NCI-H2196 (cell line): ENCODE measurements around the gene ACBD7.
A peak's percentile ranks its signal among the peaks of the same experiment; 100 is the strongest.

Source experiments
- DNase-seq: peaks from one replicate; lab custom pipeline; 2025; ENCODE audit not compliant: unreplicated experiment; lab: John Stamatoyannopoulos, UW

ACBD7 gene

DNA sequence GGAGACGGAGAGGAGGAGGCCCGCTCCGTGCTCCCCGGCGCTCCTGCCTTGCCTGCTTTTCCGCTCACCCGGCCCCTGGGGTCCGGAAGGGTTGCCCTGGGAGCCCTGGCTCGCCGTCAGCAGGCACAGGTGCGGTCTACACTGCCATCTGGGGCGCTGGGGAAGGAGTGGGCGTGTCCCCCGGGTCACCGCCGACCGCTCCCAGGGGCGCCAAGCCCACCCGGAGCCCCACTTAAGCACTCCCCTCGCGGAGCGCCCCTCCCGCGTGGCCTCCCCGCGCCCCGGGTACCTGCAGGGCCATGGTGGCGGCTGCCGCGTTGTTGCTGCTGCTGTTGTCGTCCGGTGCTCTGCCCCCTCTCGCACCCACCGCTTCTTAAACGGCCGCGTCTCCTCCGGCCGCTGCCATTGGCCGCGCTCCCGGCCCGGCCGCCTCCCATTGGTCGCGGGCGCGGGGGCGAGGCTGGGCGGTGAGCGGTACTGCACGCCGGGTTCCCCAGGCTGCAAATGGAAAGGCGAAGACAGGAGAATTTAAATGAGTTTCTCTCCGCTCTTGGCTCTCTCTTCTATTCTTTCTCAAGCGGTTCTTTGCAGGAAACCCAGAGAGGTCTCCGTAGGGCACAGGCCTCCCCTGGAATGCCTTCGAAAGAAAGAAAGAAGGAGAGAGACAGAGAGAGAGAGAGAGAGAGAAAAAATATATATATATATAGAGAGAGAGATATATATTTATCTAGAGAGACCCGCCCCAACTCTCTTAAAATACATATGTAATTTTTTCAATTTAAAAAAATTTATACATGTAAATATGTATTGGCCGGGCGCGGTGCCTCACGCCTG, at the start of gene ACBD7:
TSS of gene ACBD7 (minus strand) at position 349 of the 834 bp plus-strand sequence. CDS start at position 301, 48 bp downstream.
- peak; percentile 80 for DNase-seq

- no peak for DNase-seq
Observed at GRCh38 chr10:15137636-15138035, 49.1 kb upstream of the ACBD7 start.

DNA sequence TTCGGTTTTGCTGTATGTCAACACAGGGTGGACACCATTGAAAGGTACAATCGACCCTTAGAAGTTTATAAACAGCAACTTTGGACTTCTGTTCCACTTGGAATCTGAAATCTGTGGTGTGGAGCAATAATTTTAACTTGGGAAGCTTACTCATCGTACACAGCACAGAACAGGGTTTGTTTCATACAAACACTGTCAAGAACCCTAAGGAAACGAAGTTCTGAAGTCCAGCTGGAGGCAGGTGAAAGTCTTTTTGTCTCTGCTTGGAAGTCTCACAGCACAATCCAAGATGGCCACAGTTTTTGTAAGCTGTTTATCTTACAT, 48.4 kb upstream of the ACBD7 start:
- DNase-seq = no peak

DNA sequence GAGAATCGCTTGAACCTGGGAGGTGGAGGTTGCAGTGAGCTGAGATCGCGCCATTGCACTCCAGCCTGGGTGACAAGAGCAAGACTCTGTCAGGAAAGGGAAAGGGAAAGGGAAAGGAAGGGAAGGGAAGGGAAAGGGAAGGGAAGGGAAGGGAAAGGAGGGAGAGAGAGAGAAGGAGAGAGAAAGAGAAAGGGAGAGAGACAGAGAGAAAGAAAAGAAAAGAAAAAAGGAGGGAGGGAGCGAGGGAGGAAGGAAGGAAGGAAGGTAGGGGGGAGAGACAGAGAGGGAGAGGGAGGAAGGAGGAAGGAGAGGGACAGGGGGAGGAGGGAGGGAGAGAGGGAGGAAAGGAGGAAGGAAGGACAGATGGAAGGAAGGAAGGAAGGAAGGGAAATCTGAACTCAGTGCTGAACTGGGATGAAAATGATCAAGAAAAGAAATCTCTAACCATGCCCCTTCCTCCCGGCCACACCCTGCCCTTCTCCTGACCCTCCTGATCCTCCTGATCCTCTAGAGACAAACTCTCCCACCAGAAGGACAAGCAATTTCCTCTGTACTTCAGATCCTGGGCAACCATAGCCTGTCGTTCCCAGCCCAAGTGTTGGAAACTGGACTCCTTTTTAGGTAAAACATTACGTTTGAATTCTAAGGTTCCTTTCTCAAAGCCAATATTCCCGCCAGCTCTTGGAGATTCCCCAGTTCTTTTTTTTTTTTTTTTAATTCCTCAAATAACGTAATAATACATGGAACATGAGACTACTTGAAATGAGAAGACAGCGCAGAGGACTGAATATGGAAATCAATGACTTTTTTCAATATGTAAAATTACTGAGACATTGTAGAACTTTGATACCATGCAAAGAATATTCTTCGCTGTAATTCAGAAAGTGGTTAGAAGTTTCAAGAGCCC, 47.8 kb upstream of the ACBD7 start:
- no peak for DNase-seq

DNA sequence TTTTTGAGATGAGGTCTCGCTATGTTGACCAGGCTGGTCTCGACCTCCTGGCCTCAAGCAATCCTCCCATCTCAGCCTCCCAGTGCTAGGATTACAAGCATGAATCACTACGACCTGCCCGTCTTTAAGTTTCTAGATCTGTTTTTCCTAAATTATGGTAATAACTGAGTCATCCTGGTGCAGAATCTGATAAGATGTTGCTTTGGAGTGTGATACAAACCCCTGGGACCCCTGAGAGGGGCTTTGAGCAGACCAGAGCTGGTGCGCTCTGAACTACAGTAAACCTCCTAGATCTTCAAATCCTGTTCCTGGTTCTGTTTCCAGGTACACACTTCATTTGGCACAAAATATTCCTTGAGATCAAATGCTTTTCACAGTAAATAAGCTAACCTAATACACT, 42.8 kb upstream of the ACBD7 start:
- DNase-seq = no peak

GRCh38 chr10:15124908-15125307, 36.3 kb upstream of the ACBD7 start:
- no peak for DNase-seq

- no peak for DNase-seq
Observed at GRCh38 chr10:15124190-15124589, 35.6 kb upstream of the ACBD7 start.

DNA sequence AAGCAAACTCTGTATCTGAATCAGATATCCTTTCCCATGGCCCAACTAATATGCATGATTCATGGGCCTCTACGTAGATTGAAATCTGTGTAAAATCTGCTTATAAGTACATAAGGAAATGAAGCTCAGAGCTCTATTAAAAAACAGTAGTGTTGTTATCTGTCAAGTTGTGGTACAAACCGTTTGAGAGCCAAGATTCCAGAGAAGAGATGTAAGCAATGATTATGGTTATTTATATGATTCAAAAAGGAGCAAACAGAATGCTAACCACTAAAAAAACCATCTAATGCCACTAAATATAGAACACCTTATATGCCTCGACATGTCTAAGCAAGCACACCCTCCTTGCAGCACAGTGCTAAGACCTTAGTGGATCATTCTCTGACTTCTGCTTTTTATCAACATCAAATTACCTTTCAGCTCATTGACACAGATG, 35.2 kb upstream of the ACBD7 start:
- no peak for DNase-seq

DNA sequence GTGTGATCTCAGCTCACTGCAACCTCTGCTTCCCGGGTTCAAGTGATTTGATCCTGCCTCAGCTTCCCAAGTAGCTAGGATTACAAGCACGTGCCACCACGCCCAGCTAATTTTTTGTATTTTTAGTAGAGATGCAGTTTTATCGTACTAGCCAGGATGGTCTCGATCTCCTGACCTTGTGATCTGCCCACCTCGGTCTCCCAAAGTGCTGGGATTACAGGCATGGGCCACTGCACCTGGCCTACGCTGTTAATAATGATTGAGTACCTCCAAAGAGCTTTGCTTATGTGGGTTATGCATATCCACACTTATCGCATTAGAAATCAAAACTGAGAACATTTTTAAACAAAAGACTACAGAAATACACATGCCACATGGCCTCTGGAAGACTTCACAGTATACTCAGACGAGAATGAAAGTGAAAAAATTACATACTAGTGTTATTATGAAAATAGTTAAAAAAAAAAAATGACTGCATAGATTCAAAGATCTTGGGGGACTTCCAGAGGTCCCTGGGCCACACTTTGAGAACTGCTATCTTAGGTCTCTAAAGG, 34.0 kb upstream of the ACBD7 start:
- no peak for DNase-seq

- no peak for DNase-seq
Observed at GRCh38 chr10:15121707-15122106, 33.1 kb upstream of the ACBD7 start.

GRCh38 chr10:15120523-15120922, 31.9 kb upstream of the ACBD7 start:
- no peak for DNase-seq

DNA sequence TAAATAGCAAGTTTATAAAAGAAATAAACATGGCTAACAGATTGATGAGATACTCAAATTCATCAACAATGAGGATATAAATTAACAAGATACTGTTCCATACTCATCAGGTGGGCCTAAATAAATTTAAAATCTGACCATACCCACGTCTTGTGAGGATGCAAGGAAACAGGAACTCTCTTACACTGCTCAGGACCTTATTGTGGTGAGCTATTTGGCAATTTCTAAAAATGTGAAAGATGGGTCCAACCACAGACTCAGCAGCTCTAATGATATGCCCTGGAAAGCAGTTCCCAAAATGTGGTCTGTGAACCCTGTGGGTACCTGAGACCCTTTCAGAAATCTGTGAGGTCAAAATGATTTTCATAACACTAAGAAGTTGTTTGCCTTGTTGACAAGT, 30.0 kb upstream of the ACBD7 start:
- DNase-seq = no peak

DNA sequence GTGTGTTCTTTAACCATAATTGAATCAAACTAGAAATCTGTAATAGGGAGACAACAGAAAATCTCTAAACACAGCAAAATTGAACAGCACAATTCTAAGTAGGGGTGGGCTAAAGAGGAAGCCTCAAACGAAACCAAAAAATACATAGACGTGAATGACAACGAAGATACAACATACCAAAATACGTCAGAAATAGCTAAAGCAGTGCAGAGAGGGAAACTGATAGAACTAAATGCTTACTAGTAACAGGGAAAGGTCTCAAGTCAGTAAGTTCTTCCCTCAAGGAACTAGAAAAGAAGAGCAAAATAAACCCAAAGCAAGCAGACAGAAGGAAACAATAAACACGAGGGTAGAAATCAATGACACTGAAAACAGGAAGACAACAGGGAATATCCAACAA, 27.6 kb upstream of the ACBD7 start:
- DNase-seq = no peak

GRCh38 chr10:15113766-15114165, 25.2 kb upstream of the ACBD7 start:
- no peak for DNase-seq

- DNase-seq = no peak
Observed at GRCh38 chr10:15112657-15113056, 24.1 kb upstream of the ACBD7 start.

DNA sequence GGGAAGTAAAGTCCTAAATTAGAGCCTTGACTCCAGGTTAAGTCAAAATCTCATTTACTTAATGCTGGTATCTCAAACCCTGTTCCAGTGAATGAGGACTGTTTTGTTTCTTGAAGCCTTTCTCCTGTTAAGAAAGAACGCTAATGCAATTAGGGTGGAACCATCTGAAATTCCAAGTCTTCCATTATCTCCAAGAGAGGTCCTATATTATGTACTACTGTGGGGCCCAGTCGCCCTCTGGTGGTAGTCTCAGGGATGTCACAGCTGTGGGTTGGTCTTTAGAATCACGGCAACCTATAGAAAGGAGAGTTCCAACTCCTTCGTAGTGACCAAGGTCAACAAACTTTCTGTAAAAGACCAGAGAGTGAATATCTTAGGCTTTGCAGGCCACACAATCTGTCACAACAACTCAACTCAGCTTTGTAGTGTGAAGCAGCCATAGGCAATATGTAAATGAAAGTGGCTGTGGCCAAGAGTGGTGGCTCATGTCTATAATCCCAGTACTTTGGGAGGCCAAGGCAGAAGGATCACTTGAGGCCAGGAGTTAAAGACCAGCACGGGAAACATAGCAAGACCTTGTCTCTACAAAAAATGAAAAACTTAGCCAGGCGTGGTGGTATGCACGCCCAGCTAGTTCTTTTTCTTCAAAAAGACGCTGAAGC, 17.9 kb upstream of the ACBD7 start:
- DNase-seq = peak; percentile 51

GRCh38 chr10:15103513-15103912, 14.9 kb upstream of the ACBD7 start:
- no peak for DNase-seq

GRCh38 chr10:15099886-15100285, 11.3 kb upstream of the ACBD7 start:
- peak; percentile 3 for DNase-seq

DNA sequence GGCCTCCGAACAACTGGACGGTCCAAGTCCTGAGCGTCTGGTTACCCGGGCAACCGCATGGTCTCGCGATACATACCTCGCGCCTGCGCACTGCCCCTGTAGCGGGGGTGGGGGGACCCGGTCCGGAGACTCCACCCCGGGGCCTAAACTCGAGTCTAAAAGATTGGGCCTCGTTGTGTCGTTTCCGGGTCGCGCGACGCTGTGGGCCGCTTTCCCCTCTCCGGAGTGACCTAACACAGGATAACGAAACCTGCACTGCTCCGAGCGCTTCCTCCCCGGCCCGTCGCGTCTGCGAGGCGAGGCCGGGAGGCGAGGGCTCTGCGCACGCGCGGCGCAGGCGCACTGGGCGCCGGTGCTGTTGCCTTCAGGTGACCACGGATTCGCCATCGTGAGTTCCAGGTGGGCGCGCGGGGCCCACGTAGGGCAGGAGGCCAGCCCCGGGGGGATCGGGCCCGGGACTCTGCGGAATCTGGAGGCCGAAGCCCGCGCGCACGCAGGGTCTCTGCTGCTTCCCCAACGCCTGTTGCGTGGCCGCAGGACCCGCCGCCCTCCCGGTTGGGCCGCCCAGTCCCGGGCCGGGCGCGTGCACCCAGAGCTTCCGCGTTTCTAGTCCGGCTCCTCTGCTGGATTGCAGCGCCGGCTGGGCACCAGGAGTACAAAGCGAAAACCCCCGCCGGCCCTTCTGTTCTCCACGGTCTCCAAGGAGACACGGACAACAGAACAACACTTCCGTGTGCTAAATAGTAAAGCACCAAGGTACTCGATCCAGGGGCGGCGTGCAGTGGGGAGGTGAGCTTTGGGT, 8.6 kb upstream of the ACBD7 start, which contains the start of gene RPP38:
TSS of gene RPP38 (plus strand) at position 345 of the 802 bp plus-strand sequence. CDS start 5,960 bp downstream, outside the sequence.
- peak; percentile 90 for DNase-seq

DNA sequence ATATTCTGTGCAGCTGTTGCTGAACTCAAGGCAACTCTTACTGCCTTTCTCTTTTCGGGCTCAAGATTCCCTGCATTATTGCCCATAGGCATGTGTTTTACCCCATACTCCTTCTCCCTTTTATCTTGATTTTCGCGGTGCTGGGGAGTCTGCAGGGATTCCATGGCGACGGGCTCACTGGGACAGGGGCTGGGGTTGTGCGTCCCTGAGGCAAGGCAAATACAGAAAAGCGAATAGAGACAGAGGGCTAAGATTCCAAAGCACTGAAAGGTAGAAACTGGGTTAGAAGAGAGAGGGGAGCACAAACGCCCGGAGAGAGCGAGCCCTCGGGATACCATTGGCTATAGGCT, 8.1 kb upstream of the ACBD7 start:
- no peak for DNase-seq
